Mucosa of stomach (tissue), 1 donor: ENCODE results near the gene FANCE.

Experiments
- H3K27me3 ChIP-seq: one replicate; pipeline ENCODE4 v1.7.0; 2013; ENCODE audit warnings: mild to moderate bottlenecking, low read length; ENCODE audit not compliant: control insufficient read depth, insufficient read depth
- H3K36me3 ChIP-seq: one replicate; pipeline ENCODE4 v1.7.0; 2013; ENCODE audit warnings: low read length; ENCODE audit not compliant: control insufficient read depth, insufficient read depth
- H3K4me1 ChIP-seq: one replicate; pipeline ENCODE4 v1.7.0; 2013; ENCODE audit warnings: mild to moderate bottlenecking, low read length; ENCODE audit not compliant: control insufficient read depth, insufficient read depth
- H3K4me3 ChIP-seq: one replicate; pipeline ENCODE4 v1.7.0; 2013; ENCODE audit warnings: low read length
- H3K9ac ChIP-seq: one replicate; pipeline ENCODE4 v1.7.0; 2013; ENCODE audit warnings: mild to moderate bottlenecking, low read length, moderate library complexity
- H3K9me3 ChIP-seq: one replicate; pipeline ENCODE4 v1.7.0; 2013; ENCODE audit warnings: mild to moderate bottlenecking, low read length, moderate library complexity; ENCODE audit not compliant: control insufficient read depth
- donor health status: Pancreatic carcinoma.

The FANCE gene

DNA sequence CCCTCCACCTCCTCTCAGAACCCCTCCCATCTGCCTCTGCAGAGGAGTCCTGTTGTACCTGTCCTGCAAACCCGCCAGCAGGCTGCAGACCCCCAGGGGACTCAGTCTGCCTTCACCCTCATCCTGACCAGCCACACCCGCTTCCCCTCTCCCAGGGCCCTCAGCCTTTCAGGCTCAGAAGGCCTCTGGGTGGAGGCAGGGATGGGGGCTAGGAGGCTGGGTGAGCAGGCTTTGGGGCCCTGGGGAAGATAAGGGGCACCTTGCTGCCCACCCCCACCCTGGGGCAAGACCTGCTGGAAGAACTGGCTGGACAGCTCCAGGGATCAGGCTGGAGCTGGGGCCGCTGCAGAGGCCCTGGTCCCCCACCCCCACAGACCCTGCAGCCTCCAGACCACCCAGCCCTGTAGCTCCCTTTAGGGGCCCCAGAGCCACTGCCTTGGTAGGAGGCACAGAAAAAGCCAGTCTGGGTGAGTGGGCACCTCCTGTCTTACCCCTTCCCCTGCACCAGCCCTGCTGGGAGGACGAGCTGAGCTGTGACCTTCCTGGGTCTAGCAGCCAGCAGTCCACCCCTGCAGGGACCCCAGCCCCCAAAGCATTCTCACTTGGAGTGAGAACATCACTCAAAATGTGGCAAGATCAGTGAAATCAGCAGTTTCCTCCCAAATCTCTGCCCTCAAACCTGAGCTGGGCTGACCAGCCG is 39.6 kb downstream of the FANCE start:
- peak overlapping the region; percentile 34 for H3K9ac ChIP-seq
- no peak overlapping the region for H3K4me3 ChIP-seq
- no peaks in the 10 kb centered on the region for H3K27me3 ChIP-seq
- H3K36me3 ChIP-seq, result no peaks in the 10 kb centered on the region
- H3K4me1 ChIP-seq, result peaks cover 71% of the 10 kb centered on the region
- H3K9me3 ChIP-seq, result no peaks in the 10 kb centered on the region

DNA sequence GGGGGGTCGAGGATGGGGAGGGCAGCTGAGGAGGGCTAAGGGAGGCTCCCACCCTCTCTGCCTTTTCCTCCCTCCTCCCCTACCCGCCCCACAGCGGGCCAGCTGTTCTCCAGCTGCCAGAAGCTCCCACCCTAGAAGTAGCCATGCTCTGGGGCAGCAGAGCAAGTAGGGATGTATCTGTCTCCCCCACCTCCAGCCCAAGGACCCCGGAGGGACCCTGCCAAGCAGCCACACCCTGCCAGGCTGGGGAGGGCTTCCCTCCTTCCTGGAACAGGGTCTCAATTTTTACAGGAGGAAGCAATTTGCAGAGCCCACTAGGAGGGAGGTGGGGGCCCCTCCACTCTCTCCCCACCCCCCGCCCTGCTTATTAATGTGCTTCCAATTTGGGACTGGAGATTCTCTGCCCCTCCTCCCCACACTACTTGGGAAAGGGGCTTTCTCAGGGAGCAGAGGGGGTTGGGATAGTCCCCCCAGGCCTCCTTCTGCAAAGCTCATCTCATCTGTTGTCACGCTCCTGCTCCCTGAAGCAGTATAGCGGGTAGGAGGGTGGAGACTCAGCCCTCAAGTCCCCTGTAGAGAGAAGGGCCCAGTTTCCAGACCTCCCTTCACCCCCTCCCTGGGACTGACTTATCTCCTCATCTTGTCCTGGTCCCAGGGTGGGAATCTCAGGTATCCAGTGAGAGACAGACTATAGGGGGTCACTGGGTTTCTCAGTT is 40.3 kb downstream of the FANCE start:
- H3K4me1 ChIP-seq, result peaks cover 68% of the 10 kb centered on the region
- no peaks in the 10 kb centered on the region for H3K36me3 ChIP-seq
- H3K4me3 ChIP-seq, result no peak overlapping the region
- peaks cover under 1% of the 10 kb centered on the region for H3K27me3 ChIP-seq
- H3K9me3 ChIP-seq, result no peaks in the 10 kb centered on the region
- H3K9ac ChIP-seq, result peak overlapping the region; percentile 34

DNA sequence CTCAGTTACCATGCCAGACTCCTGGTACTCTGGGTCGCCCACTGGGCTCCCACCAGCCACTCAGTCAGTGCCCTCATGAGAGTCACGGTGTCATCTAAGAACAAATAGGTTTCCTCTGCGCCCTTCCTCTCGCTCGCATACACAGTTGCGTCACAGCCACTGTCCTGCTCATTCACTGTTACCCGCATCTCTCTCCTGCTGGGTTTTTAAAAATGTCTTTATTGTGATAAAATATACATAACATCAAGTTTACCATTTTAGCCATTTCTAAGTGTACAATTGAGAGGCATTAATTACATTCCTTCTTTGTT is 40.8 kb downstream of the FANCE start:
- Histone ChIP-seq H3K36me3 (no peaks in the 10 kb centered on the region), H3K9me3 (no peaks in the 10 kb centered on the region), H3K4me1 (peaks cover 68% of the 10 kb centered on the region), H3K4me3 (no peak overlapping the region), H3K9ac (no peak overlapping the region), H3K27me3 (peaks cover 5% of the 10 kb centered on the region)

DNA sequence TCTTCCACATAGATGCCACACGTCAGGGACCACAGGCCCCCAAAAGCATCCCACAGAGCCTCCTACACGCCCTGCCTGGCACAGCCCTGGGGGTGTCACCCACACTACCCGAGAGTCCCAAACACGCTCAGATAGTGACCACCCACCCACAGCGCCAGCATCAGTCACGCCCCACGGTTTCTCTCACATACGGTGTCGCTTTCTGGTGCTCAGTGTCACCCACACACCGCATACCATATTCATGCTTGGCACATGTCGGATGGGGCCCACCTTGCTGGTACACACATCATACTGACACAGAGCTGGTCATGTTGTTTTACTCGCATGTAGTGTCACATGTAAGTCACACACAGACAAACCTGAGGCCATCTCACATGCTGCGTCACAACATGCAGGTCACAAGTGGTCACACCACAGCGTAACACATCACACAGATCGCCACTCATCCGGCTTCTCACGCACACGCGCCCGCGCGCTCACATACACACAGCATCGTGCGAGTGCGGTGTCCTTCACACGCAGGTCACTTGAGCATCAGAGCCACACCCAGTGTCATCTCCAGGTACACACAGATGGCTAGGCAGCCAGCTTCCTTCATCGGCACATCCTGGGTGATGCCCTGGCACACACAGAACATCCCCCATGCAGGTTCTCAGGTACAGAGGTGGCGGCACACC is 41.3 kb downstream of the FANCE start:
- no peak overlapping the region for H3K9ac ChIP-seq
- peaks cover 10% of the 10 kb centered on the region for H3K27me3 ChIP-seq
- no peaks in the 10 kb centered on the region for H3K9me3 ChIP-seq
- peaks cover 68% of the 10 kb centered on the region for H3K4me1 ChIP-seq
- peak overlapping the region; percentile 38 for H3K4me3 ChIP-seq
- H3K36me3 ChIP-seq, result no peaks in the 10 kb centered on the region

DNA sequence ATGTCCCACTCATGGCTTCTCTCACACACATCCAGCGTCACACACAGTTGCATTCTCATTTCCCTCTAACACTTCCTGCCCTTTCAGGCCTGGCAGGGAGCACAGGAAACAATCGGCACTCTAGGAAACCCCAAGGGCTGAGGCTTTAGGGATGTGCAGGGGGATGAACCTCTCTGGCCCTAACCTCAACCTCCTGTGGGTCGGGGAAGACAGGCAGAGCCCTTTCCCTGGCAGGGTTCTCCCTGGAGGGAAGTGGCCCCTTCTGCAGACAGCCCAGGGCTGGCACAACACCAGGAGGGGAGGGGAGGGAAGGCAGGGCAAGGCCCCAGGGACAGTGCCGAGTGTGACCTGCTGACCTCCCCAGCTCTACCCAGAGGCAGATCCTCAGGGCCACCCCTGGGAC is 42.0 kb downstream of the FANCE start:
- no peaks in the 10 kb centered on the region for H3K36me3 ChIP-seq
- H3K4me1 ChIP-seq, result peaks cover 72% of the 10 kb centered on the region
- no peak overlapping the region for H3K4me3 ChIP-seq
- H3K9ac ChIP-seq, result no peak overlapping the region
- H3K9me3 ChIP-seq, result no peaks in the 10 kb centered on the region
- peaks cover 14% of the 10 kb centered on the region for H3K27me3 ChIP-seq

DNA sequence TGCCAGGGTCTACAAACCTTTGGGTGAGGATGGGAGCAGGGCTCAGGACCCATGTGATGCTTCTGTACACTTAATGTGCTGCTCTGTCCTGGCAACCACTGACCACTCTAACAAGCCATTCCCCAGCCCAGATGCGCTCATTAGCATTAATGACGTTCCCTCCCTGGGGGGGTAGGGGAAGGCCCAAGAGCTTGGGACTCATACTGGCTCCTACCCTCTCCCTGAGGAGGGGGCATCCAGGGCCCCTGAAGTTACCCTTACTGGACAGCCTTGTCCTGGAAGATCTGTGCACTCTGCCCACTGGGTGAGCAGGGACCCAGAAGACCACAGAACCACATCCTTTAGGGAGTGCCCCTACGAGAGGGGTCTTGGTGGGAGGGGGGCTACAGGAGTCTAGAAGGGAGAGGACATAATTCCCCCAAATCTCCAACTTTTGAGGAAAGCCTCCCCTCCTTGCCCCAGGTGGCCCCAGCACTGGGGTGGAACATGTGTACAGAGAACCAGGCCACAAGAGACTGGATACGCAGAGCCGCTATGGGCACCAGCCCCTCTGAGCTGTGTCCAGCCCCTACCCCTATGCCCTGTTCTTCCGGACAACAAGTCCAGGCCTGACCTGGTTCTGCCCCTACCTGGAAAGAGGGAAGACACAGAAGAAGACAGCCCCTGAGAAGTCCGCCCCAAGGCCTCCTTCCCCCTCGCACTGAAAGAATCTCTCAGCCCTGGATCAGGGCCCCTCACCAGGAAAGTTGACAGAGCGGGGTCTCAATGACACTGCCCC is 43.3 kb downstream of the FANCE start:
- Histone ChIP-seq H3K36me3 (no peaks in the 10 kb centered on the region), H3K9ac (peak overlapping the region; percentile 81), H3K9me3 (no peaks in the 10 kb centered on the region), H3K4me3 (peak overlapping the region; percentile 27), H3K27me3 (peaks cover 14% of the 10 kb centered on the region), H3K4me1 (peaks cover 69% of the 10 kb centered on the region)

DNA sequence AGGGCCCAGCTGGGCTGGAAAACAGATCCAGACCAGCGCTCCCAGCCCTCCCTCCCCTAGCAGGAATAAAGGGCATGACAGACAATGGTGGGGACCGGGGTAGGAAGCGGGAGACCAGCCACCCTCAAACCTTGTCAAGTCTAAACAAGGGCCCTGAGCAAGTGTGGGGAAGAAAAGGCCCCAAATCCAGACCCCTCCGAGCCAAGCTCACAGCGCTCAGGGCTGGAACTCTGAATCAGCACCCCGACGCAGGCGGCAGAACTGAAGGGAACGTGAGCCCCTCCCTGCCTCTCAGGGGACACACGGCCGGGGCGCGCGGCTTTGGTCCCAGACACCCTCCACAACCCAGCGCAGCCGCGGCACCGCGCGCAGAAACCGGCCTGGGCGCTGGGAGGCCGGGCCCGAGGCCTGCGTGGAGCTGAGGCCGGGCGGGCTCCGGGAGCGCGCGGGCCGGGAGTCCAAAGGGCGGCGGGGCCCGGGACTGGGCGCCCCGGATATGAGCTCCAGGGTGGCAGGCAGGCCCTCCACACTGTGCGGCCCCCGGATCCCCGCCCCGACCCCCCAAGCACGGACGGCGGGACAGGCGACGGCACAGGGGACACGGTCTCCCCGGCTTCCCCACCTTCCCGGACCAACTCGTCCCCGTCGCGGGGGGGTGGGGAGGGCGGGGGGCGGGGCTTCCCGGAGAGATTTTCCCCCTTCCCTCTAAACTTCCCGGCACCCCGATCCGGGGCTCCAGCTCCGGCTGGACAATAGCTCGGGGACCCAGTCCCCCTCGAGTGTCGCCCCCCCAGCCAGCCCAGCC is 44.1 kb downstream of the FANCE start:
- no peaks in the 10 kb centered on the region for H3K9me3 ChIP-seq
- peak overlapping the region; percentile 27 for H3K4me3 ChIP-seq
- H3K27me3 ChIP-seq, result peaks cover 14% of the 10 kb centered on the region
- H3K9ac ChIP-seq, result peak overlapping the region; percentile 81
- H3K4me1 ChIP-seq, result peaks cover 61% of the 10 kb centered on the region
- H3K36me3 ChIP-seq, result no peaks in the 10 kb centered on the region

DNA sequence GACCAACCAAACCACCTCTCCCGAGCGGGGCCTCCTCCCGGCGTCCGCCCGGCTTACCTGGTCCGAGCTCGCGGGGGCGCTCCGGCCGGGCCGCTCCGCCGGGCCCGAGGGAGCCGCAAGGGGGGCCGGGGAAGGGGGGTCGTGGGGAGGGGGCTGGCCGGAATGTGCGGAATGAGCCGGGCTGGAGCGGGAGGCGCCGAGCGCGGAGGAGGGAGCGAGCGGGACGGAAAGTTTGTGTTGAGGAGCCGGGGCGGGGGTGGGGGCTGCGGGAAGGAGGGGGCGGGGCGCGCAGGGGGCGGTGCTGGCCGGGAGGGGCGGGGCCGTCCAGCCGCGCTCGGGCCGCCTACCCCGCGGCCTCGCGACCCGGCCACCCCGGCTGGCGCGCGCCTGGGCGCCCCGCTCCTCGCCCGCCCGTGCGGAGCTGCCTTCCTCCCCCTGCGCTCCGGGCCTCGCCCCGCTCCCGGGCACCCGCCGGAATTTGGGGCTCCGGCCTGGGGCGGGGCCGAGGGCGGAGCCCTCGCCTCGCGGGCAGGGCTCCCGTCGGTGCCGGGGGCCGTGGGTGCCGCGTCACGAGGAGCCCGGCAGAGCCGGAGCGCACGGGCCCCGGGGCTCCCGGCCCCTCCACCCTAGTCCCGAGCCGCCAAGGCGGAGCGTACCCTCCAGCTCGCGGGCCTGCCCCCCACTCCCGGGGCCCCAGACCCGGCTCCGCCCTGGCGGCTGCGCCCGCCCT is 44.9 kb downstream of the FANCE start, which contains the start of gene TEAD3:
Gene TEAD3 (minus strand): TSS at position 239 of the 730 bp plus-strand sequence.
- Histone ChIP-seq H3K4me1 (peaks cover 53% of the 10 kb centered on the region), H3K27me3 (peaks cover 14% of the 10 kb centered on the region), H3K9me3 (no peaks in the 10 kb centered on the region), H3K36me3 (no peaks in the 10 kb centered on the region), H3K4me3 (peak within 1 kb of the TSS; percentile 74), H3K9ac (peak within 1 kb of the TSS; percentile 81)

DNA sequence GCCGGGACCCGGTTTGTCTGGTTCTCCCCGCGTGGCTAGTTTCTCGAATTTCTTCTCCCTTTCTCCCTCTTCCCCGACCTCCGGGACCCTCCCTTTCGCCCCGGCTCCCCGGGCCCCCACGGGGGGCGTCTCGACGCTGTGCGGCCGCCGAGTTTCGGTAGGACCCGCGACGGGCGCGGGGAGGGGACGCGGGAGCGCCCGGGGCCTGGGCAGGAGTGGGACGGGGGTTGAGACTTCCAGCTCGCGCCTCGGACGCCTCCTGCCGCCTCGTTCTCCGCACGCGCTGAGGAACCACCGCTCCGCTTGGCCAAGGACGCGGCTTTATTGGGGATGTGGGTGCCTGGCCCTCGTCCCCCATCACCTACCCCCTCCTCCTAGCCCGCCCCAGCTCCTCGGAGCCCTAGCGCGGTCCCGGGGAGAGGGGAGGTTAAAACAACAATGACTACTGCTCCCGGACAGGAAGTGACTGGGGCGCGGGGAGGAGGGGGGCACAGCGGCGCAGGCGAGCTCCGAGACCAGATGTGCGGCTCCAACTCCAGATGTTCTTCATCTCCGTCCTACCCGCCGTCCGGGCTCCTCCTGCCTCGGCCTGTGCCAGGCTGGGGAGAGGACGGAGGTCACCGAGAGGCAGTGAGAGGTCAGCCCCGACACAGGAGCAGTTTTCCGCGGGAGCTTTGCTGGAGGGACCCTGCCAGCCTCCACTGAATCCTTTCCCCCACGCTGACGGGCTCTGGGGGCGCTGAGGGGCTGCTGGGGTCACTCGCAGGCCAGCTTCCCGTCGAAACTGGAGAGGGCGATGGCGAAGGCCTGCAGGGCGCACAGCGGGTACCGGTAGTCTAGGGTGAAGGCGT is 45.7 kb downstream of the FANCE start:
- Histone ChIP-seq H3K9ac (peak overlapping the region; percentile 80), H3K36me3 (no peaks in the 10 kb centered on the region), H3K9me3 (no peaks in the 10 kb centered on the region), H3K4me1 (peaks cover 45% of the 10 kb centered on the region), H3K27me3 (peaks cover 14% of the 10 kb centered on the region), H3K4me3 (peak overlapping the region; percentile 74)

DNA sequence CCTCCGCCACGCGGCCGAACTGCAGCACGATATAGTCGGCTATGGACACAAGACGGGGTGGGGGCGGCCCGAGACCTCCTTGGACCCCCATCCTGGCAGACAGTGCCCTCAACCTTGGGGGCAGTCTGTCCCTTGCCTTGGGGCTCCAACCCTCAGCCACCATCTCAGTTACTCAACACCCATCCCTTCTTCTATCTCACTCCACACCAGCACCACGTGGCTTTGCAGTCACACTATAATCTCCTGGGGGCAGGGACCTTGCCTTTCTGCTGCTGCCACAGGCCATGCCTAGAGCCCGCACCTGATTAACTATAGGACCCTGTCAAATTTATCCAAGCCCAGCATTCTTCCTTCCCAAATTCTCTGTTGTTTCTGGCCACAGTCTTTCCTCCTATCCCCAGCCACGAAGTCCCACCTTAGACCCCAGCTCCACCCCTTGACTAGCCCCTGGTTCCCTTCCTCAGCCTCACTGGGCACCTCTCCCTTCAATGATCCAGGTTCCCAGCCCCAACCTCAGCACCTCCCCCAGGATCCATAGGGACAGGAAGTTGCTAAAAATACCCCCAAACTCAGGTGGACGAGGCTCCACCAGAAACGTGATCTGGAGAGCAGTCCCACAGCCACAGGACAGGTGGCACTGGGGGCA is 46.4 kb downstream of the FANCE start:
- Histone ChIP-seq H3K36me3 (no peaks in the 10 kb centered on the region), H3K4me3 (no peak overlapping the region), H3K4me1 (peaks cover 41% of the 10 kb centered on the region), H3K9ac (peak overlapping the region; percentile 80), H3K27me3 (peaks cover 17% of the 10 kb centered on the region), H3K9me3 (no peaks in the 10 kb centered on the region)
